T1000 (cell line): ENCODE results near the gene ALK.

Experiments
- DNase-seq: peaks from one replicate; lab custom pipeline; 2025; ENCODE audit warnings: mixed read lengths; lab: John Stamatoyannopoulos, UW

ALK gene

GRCh38 chr2:29155578-29155977, 765.8 kb downstream of the ALK start:
- no peak for DNase-seq

GRCh38 chr2:29154610-29155009, 766.8 kb downstream of the ALK start:
- no peak for DNase-seq

GRCh38 chr2:29147963-29148362, 773.4 kb downstream of the ALK start:
- no peak for DNase-seq

GRCh38 chr2:29146197-29146596, 775.2 kb downstream of the ALK start:
- DNase-seq, result no peak

- no peak for DNase-seq
Measured at GRCh38 chr2:29143657-29144056, 777.7 kb downstream of the ALK start.
